BJ (cell line): ENCODE measurements around the gene KRTAP2-3. TPM values are rescaled to one million over a fixed set of nuclear protein-coding genes. Genes with fewer than 3 reads are reported as not detected.
"Not testable (repeated sequence)": the region's sequence is repeated elsewhere in the genome, so short reads cannot be mapped to it uniquely, and the experiment has no call there.

Experiments
- CTCF ChIA-PET: fragments of 350-600 bp; formaldehyde crosslinking; extraction: SDS; loops from one replicate; lab custom pipeline; 2021; ENCODE audit warnings: antibody characterized with exemption, inconsistent platforms; lab: Yijun Ruan, JAX
- POLR2A ChIA-PET: fragments of 300-600 bp; sonication (Branson Sonifier 250); formaldehyde crosslinking; extraction: SDS; loops from one replicate; lab custom pipeline; 2021; ENCODE audit warnings: antibody characterized with exemption; lab: Charles Lee
- DNase-seq: peaks from one replicate; pipeline ENCODE4 v3.0.0-alpha.2; 2011; ENCODE audit warnings: low read depth
- H3K27me3 ChIP-seq: 2 replicates; pipeline ENCODE4 v1.6.0; 2011; ENCODE audit warnings: low read length; ENCODE audit not compliant: control insufficient read depth, insufficient read depth
- H3K36me3 ChIP-seq: 2 replicates; pipeline ENCODE4 v1.5.1; 2011; ENCODE audit warnings: low read length; ENCODE audit not compliant: control insufficient read depth, insufficient read depth
- H3K4me3 ChIP-seq: 2 replicates; pipeline ENCODE4 v1.5.1; 2011; ENCODE audit warnings: low read depth, mild to moderate bottlenecking, control low read depth, low read length
- polyA minus RNA-seq: library from RNA; depleted of rRNA, polyadenylated mRNA; stranded (reverse); fragments of >200 nt; gene quantifications from 2 replicates; pipeline ENCODE4 v1.2.3, GENCODE V29; 2011; rRNA and poly(A)+ RNA removed
- polyA plus RNA-seq: library from polyadenylated mRNA; depleted of rRNA; stranded (reverse); fragments of >200 nt; gene quantifications from 2 replicates; pipeline ENCODE4 v1.2.3, GENCODE V29; 2011; rRNA removed
- TF ChIP-seq, protein P1 (sequence below): IDR thresholded peaks from 2 replicates; pipeline ENCODE4 v1.5.1; 2011; ENCODE audit warnings: low read depth, mild to moderate bottlenecking, control low read depth, inconsistent platforms, low read length, moderate library complexity; ENCODE audit not compliant: insufficient read depth

KRTAP2-3 gene, protein sequence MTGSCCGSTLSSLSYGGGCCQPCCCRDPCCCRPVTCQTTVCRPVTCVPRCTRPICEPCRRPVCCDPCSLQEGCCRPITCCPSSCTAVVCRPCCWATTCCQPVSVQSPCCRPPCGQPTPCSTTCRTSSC
- polyA plus RNA-seq (1.3 and 1.4 TPM in 2 replicates), polyA minus RNA-seq (0.47 and 2.0 TPM in 2 replicates)

DNA sequence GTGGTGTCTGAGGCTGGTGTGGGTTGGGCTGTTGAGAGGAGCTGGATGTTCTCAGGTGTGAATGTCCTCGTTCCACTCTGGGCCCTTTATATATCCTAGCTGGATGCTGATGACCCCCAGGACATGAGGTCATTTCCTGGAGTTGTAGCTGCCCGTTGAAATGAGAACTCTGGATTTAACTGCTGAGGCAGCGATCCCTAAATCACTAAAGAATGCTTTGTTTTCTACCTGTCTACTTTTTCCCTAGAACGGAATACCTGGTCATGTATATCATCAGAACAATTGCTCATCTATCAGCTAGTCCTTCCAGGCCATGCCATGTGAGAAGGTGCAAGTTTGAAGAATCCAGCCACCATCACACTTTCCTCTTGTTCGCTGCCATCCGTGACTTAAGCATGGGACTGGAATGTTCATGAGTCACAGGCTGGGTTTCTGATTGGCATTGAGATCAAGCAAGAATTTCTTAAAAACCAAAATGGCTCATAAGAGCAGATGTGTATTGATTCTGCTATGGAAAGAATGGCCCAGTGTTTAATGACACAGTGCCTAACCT is at the start of gene KRTAP2-3:
TSS of gene KRTAP2-3 (minus strand) at position 63 of the 553 bp plus-strand sequence. CDS start 64 bp downstream, outside the sequence.
- no peaks in the 10 kb centered on the region for H3K27me3 ChIP-seq
- ChIA-PET CTCF (interaction anchor here (0.6 to 2.2 kb wide), 11 partner anchors 9 to 606 kb away, joined by 3 to 9 read pairs (median 4); partner anchors contain the start of gene KRTAP1-5), POLR2A (interaction anchor here (0.7 to 1.2 kb wide), 4 partner anchors 12 to 108 kb away, joined by 3 read pairs; partner anchors contain the start of gene KRTAP1-5)
- TF ChIP-seq, protein P1, sequence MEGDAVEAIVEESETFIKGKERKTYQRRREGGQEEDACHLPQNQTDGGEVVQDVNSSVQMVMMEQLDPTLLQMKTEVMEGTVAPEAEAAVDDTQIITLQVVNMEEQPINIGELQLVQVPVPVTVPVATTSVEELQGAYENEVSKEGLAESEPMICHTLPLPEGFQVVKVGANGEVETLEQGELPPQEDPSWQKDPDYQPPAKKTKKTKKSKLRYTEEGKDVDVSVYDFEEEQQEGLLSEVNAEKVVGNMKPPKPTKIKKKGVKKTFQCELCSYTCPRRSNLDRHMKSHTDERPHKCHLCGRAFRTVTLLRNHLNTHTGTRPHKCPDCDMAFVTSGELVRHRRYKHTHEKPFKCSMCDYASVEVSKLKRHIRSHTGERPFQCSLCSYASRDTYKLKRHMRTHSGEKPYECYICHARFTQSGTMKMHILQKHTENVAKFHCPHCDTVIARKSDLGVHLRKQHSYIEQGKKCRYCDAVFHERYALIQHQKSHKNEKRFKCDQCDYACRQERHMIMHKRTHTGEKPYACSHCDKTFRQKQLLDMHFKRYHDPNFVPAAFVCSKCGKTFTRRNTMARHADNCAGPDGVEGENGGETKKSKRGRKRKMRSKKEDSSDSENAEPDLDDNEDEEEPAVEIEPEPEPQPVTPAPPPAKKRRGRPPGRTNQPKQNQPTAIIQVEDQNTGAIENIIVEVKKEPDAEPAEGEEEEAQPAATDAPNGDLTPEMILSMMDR: no peak
- H3K36me3 ChIP-seq: no peaks in the 10 kb centered on the region; the same call in 1 of the 2 replicates
- peak; percentile 89 for DNase-seq
- H3K4me3 ChIP-seq: no peak within 1 kb of the TSS

DNA sequence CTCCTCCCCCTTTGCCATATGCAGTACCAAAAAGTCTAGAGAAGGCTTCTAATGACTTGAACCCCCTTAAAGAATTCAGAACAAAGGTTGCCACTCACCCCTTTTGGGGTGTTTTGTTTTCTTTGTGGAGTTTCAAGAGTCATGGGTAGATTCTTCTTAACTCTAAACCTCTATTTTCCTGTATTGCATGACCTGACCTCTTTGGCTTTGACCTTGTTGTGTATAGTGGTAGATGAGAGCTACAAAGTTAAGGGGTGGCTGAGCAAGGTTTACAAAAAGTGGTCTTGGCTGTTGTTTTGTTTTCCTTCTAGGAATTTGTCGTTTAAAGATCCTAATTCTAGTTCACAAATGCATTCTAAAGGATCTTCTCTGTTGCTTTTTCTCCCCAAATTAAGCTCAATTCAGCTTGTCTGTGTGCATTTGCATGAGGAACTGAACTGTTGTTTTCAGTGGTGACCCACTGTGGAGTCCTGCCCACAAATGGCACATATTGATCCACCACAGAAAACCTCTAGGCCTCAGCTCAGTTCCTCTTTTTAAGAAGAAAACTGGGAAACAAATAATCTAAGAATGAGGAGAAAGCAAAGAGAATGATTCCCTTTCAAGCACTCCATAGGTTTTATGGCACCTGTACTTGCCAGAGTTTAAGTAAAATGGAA is 48.9 kb upstream of the KRTAP2-3 start:
- CTCF ChIA-PET, H3K27me3 ChIP-seq, DNase-seq, H3K36me3 ChIP-seq: not testable (repeated sequence)
- peak overlapping the region; percentile 36 for H3K4me3 ChIP-seq
- POLR2A ChIA-PET: interaction anchor here (0.6 kb wide), 1 partner anchor 439 kb away, joined by 4 read pairs; no protein-coding TSS in a partner anchor

DNA sequence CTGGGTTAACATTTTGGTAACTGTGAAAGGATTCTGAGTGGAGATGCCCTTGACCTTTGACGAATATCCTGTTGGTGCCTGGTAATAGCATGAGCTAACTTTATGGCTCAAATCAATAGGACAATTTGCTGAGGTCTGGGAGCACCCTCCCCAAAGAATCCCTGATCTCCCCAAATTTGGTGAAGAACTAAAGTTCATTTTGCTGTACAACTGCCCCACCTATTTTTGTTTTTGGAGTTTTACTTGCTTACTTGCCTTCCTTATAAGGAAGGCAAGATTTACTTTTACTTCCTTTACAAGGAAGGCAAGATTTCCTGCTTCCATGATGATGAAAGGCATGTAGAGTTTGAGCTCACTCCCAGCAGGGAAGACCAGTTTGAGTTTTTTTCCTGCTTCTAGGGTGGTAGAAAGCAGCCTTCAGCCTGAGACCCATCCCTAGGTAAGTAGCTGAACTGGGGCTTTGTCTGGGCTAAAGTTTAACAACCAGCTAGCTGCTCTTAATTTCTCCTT is 48.1 kb upstream of the KRTAP2-3 start:
- no peaks in the 10 kb centered on the region for H3K27me3 ChIP-seq
- peak overlapping the region; percentile 36 for H3K4me3 ChIP-seq
- POLR2A ChIA-PET: interaction anchor here (0.6 kb wide), 1 partner anchor 440 kb away, joined by 4 read pairs; no protein-coding TSS in a partner anchor
- H3K36me3 ChIP-seq: no peaks in the 10 kb centered on the region
- DNase-seq: no peak
- TF ChIP-seq, protein P1: no peak
- CTCF ChIA-PET: no interaction called here

DNA sequence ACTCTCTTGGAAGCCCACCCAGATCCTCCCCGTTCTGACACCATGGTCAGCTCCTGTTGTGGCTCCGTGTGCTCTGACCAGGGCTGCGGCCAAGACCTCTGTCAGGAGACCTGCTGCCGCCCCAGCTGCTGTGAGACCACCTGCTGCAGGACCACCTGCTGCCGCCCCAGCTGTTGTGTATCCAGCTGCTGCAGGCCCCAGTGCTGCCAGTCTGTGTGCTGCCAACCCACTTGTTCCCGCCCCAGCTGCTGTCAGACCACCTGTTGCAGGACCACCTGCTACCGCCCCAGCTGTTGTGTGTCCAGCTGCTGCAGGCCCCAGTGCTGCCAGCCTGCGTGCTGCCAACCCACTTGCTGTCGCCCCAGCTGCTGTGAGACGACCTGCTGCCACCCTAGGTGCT is 45.4 kb upstream of the KRTAP2-3 start, which contains the start of gene KRTAP4-9:
TSS of gene KRTAP4-9 (plus strand) at position 43 of the 400 bp plus-strand sequence. CDS start at position 43, 0 bp downstream.
- CTCF ChIA-PET, H3K36me3 ChIP-seq, POLR2A ChIA-PET, DNase-seq, H3K4me3 ChIP-seq, H3K27me3 ChIP-seq: not testable (repeated sequence)

DNA sequence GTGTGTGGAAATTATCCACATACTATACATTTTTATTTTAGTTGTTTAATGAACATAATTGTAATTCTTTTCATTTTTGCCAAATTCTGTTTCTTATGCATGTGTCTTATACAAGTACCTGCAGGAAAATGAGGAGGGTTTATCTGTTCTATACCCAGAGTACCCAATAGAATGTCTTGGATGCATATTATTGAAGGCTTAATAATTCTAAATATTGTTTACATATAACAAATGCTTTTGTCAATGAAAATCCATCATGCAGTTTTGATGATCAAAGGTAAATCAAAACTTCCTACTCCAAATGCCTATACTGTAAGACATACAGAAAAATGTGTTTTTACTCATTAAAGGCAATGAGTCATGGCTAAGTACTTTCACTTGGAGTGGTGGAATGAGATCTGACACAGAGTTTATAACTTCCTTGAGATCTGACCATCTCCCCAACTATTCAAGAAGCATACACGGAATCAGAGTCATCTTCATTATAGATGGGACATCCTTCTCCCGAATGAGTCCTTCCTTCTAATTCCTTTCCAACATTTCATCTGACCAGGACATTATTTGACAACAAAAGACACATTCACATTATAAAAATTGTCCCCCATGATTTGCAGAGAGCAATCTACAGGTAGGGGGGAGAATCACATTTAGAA is 44.6 kb upstream of the KRTAP2-3 start:
- CTCF ChIA-PET, H3K4me3 ChIP-seq, H3K27me3 ChIP-seq, POLR2A ChIA-PET, DNase-seq, H3K36me3 ChIP-seq: not testable (repeated sequence)

DNA sequence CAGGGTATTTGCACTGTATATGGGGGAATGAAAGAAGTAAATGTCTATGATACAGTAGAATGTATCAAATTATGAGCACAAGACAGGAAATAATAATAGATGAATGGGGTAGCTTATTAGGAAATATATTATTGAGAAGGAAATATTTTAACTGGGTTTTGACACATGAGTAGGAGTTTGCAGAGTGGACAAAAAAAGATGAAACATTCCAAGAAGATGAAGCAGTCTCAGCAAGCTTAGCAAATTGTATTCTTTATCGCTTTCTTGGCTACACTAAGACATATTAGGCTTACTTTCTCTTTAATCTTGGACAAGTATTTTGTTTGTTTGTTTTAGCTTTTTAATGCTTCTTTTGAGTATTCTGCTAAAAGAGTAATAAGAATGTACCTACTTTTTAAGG is 44.0 kb upstream of the KRTAP2-3 start:
- H3K4me3 ChIP-seq: no peak overlapping the region
- ChIA-PET CTCF (no interaction called here), POLR2A (no interaction called here)
- DNase-seq: no peak
- no peaks in the 10 kb centered on the region for H3K36me3 ChIP-seq
- no peaks in the 10 kb centered on the region for H3K27me3 ChIP-seq
- TF ChIP-seq, protein P1: no peak
